Ascending aorta (tissue), 2 donors: Measurements from ENCODE around the gene SORCS2. TPM values are rescaled to one million over a fixed set of nuclear protein-coding genes. Genes with fewer than 3 reads are reported as not detected.

ENCODE experiments used
- DNase-seq, 2 donors: peaks; one replicate each; pipeline ENCODE4 v3.0.0-alpha.2; 2019; ENCODE audit warnings: low spot score in 2 of 2
- H3K27ac ChIP-seq, 2 donors: fragments of 200-600 bp; sonication (generic); one replicate each; pipeline ENCODE4 v1.5.1; 2016 to 2017; ENCODE audit warnings: mild to moderate bottlenecking in 1 of 2
- H3K27me3 ChIP-seq: fragments of 200-600 bp; sonication (generic); one replicate; pipeline ENCODE4 v1.5.1; 2017
- H3K36me3 ChIP-seq, 2 donors: fragments of 200-600 bp; sonication (generic); one replicate each; pipeline ENCODE4 v1.5.1; 2016
- H3K4me1 ChIP-seq, 2 donors: fragments of 200-600 bp; sonication (generic); one replicate each; pipeline ENCODE4 v1.5.1; 2016 to 2017; ENCODE audit warnings: mild to moderate bottlenecking in 1 of 2
- H3K4me3 ChIP-seq, 2 donors: fragments of 200-600 bp; sonication (generic); one replicate each; pipeline ENCODE4 v1.5.1; 2016 to 2017; ENCODE audit warnings: mild to moderate bottlenecking in 1 of 2
- H3K9me3 ChIP-seq, 2 donors: fragments of 200-600 bp; sonication (generic); one replicate each; pipeline ENCODE4 v1.5.1; 2016
- CTCF ChIP-seq, 3 experiments: fragments of 200-600 bp in 2 of 3; fragments of 450-650 bp in 1 of 3; sonication (generic) in 2 of 3; IDR thresholded peaks; one replicate each; pipeline ENCODE4 v1.5.1; 2016 to 2019; ENCODE audit warnings: antibody characterized with exemption in 3 of 3, mild to moderate bottlenecking in 1 of 3, moderate library complexity in 1 of 3
- intact Hi-C: fragments of 100-400 bp; cut with DNase I; formaldehyde crosslinking; loops from one replicate; pipeline ENCODE4 v1.15.1; 2023
- total RNA-seq: library from RNA; depleted of rRNA; stranded (reverse); fragments of >200 nt; gene quantifications from one replicate; pipeline ENCODE4 v1.1.0, GENCODE V29; 2016

Gene SORCS2
- total RNA-seq, 1 donor from 2014 or later, result 0.32 TPM

DNA sequence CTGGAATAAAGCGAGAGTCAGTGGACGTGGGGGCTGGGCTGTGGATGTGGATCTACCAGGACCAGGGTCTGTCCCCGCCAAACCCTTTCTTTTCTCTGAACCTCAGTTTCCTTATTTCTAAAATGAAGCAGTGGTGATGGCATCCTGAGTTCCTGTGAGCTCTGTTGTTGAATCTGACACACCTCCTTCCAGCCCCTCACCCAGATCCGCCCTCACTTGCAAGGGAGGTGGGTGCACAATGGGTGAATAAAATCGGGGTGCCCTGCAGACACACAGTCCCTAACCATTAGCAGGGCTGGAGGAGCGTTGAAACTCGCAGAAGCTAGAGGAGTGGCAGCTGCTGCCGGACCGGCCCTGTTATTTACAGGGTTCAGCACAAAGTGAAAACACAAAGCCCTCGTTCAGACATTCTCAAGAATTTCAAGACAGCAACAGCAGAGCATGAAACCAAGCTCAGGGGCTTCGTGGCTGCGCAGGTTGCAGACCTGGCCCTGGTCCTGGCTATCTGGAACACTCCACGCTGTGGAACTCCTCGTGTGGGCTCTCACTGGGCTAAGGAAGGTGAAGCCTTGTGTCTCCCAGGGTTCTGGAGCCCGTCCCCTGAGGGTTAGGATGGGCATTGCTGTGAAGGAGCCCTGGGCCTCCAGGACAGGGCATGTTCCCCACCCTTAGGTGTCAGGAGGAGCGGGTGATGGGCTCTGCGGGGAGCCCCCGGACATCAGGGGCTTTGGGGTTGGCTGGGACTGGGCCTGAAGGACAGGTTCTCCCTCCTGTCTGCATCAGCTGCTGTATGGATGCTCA is 199.5 kb downstream of the SORCS2 start:
- H3K4me1 ChIP-seq, result no peaks in the 10 kb centered on the region
- H3K4me3 ChIP-seq, result no peak overlapping the region
- DNase-seq, result peak in 1 of 2 donors; percentile 53
- no peak overlapping the region for H3K27ac ChIP-seq
- H3K9me3 ChIP-seq, result no peaks in the 10 kb centered on the region
- TF ChIP-seq CTCF (IDR thresholded peaks at IDR 0.05), result no peak
- H3K36me3 ChIP-seq, result no peaks in the 10 kb centered on the region
- H3K27me3 ChIP-seq, result no peaks in the 10 kb centered on the region
- intact Hi-C loops, result no loop called here

- Histone ChIP-seq H3K27ac (no peak overlapping the region), H3K4me3 (no peak overlapping the region), H3K27me3 (no peaks in the 10 kb centered on the region), H3K4me1 (no peaks in the 10 kb centered on the region), H3K36me3 (no peaks in the 10 kb centered on the region), H3K9me3 (no peaks in the 10 kb centered on the region)
- intact Hi-C loops, result no loop called here
- no peak for TF ChIP-seq CTCF (IDR thresholded peaks at IDR 0.05)
- DNase-seq, result peak in 1 of 2 donors; percentile 53
Observed at GRCh38 chr4:7392438-7393421, 200.4 kb downstream of the SORCS2 start.

GRCh38 chr4:7393601-7394575 is 201.6 kb downstream of the SORCS2 start:
- intact Hi-C loops, result no loop called here
- Histone ChIP-seq H3K36me3 (no peaks in the 10 kb centered on the region), H3K4me1 (no peaks in the 10 kb centered on the region), H3K4me3 (no peak overlapping the region), H3K9me3 (no peaks in the 10 kb centered on the region), H3K27ac (no peak overlapping the region), H3K27me3 (no peaks in the 10 kb centered on the region)
- TF ChIP-seq CTCF (IDR thresholded peaks at IDR 0.05), result no peak
- DNase-seq, result peak in 1 of 2 donors; percentile 48

GRCh38 chr4:7394681-7395451 is 202.5 kb downstream of the SORCS2 start:
- peak in 1 of 2 donors; percentile 37 for DNase-seq
- TF ChIP-seq CTCF (IDR thresholded peaks at IDR 0.05), result no peak

More at GRCh38 chr4:7394681-7395451, 202.5 kb downstream of the SORCS2 start:
- H3K4me3 ChIP-seq, result no peak overlapping the region
- intact Hi-C loops, result no loop called here
- no peaks in the 10 kb centered on the region for H3K27me3 ChIP-seq
- H3K9me3 ChIP-seq, result no peaks in the 10 kb centered on the region
- no peaks in the 10 kb centered on the region for H3K4me1 ChIP-seq
- H3K27ac ChIP-seq, result no peak overlapping the region
- H3K36me3 ChIP-seq, result no peaks in the 10 kb centered on the region
